HG03066 (cell line): ENCODE results near the gene SPECC1L.

Experiments used
- ATAC-seq: cut with Tn5 transposase; IDR thresholded peaks from one replicate; pipeline ENCODE4 v1.9.1; 2021; ENCODE audit warnings: low read depth; ENCODE audit not compliant: unreplicated experiment

SPECC1L gene

DNA sequence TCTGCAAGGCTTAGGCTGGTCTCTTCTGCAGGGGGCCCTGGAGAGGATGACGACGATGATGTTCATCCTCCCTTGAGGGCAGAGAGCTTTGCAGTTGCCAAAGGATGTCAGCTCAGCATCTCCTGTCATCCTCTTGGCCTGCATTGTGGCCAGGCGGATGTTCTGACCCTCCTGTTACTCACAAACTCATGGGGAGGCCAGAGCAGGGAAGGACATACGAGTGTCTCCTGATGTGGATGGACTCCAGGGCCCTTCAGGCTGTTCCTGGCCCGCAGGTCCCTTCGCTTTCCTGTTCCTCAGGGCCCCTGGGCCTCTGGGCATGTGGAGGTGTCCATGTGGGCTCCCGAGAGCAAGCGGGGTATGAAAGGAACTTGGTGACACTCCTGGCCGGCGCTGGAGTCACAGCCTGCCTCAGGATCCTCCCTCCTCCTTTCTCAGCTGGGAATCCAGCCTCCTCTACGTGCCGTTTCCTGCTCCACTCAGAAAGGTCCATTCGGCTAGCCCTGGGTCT, 165.3 kb downstream of the SPECC1L start:
- no peak for ATAC-seq

DNA sequence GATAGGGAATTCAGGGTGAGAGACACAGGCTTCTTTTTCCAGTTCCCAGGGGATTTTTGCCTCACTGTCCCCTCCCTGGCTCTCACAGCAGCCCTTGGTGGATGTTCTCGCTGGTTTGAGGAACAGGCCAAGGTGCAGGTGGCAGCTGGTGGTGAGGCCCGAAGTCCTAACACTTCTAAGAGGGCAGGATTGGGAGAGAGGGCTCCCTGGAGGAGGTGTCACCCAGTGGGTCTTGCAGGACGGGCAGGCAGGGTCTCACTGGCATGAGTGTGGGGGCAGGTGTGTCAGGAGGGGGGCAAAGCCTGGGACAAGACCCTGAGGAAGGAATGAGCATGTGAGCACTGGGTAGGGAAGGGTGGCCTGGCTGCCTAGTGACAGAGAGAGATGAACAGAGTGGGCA, 165.9 kb downstream of the SPECC1L start:
- ATAC-seq, result no peak

DNA sequence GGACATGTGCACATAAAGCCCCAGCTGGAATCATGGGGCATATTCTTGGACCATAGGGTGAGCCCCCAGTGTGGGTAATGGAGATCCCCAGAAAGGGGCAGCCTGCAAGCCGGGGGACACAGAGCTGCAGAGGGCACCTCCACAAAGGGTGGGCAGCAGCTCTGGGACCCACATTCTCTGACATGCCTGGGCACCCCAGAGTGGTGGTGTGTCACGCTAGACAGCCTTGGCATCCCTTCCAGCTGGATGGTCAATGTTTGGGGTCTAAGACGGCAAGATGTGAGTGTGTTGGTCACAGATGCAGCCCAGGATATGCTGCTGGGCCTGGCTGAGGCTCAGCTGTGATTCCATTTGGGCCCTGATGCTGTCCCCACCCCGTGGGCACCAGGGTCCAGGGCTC, 166.5 kb downstream of the SPECC1L start:
- no peak for ATAC-seq

DNA sequence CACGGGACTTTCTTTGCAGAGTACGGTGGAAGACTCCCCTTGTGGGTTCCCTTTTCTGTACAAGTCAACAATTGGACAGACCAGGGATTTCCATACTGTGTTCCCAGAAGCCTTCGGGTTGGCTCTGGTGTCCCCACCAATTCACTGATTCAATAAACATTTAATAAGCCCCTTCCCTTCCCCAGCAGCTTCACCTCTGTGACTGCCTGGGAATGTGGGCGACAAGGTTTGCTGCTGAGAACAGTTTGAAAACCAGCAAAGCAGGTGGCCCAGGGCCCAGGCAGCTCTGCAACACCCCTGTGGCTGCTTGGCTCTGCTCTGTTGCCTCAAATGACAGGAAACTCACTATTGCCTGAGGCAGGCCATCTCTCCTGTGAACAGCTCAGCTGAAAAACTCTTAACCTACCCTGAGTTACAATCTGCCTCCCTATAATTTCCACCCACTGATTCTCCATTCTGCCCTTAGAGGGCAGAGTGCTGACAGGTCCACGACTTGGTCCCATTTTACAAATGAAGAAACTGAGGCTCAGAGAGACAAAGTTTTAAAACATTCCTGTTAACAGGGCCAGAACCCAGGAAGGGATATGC, 167.2 kb downstream of the SPECC1L start:
- no peak for ATAC-seq

DNA sequence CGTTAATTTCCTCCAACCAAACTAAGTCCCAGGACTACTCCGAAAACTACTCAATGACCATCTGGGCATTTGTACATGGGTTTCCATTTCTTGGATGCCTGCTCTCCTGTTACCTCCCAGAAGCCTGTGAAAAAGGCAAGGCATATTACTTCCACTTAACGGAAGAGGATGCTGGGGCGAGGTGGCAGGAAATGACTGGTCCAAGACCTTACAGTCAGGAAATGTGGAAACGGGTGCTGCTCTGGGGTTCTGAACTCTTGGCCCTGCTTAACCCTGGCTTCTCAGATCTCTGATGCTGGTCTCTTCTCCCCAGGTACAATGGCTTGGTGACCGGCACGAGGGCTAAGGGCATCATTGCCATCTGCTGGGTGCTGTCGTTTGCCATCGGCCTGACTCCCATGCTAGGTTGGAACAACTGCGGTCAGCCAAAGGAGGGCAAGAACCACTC, 169.7 kb downstream of the SPECC1L start:
- ATAC-seq, result no peak

DNA sequence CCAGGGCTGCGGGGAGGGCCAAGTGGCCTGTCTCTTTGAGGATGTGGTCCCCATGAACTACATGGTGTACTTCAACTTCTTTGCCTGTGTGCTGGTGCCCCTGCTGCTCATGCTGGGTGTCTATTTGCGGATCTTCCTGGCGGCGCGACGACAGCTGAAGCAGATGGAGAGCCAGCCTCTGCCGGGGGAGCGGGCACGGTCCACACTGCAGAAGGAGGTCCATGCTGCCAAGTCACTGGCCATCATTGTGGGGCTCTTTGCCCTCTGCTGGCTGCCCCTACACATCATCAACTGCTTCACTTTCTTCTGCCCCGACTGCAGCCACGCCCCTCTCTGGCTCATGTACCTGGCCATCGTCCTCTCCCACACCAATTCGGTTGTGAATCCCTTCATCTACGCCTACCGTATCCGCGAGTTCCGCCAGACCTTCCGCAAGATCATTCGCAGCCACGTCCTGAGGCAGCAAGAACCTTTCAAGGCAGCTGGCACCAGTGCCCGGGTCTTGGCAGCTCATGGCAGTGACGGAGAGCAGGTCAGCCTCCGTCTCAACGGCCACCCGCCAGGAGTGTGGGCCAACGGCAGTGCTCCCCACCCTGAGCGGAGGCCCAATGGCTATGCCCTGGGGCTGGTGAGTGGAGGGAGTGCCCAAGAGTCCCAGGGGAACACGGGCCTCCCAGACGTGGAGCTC, 170.2 kb downstream of the SPECC1L start:
- no peak for ATAC-seq

DNA sequence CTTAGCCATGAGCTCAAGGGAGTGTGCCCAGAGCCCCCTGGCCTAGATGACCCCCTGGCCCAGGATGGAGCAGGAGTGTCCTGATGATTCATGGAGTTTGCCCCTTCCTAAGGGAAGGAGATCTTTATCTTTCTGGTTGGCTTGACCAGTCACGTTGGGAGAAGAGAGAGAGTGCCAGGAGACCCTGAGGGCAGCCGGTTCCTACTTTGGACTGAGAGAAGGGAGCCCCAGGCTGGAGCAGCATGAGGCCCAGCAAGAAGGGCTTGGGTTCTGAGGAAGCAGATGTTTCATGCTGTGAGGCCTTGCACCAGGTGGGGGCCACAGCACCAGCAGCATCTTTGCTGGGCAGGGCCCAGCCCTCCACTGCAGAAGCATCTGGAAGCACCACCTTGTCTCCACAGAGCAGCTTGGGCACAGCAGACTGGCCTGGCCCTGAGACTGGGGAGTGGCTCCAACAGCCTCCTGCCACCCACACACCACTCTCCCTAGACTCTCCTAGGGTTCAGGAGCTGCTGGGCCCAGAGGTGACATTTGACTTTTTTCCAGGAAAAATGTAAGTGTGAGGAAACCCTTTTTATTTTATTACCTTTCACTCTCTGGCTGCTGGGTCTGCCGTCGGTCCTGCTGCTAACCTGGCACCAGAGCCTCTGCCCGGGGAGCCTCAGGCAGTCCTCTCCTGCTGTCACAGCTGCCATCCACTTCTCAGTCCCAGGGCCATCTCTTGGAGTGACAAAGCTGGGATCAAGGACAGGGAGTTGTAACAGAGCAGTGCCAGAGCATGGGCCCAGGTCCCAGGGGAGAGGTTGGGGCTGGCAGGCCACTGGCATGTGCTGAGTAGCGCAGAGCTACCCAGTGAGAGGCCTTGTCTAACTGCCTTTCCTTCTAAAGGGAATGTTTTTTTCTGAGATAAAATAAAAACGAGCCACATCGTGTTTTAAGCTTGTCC, 171.0 kb downstream of the SPECC1L start:
- no peak for ATAC-seq

DNA sequence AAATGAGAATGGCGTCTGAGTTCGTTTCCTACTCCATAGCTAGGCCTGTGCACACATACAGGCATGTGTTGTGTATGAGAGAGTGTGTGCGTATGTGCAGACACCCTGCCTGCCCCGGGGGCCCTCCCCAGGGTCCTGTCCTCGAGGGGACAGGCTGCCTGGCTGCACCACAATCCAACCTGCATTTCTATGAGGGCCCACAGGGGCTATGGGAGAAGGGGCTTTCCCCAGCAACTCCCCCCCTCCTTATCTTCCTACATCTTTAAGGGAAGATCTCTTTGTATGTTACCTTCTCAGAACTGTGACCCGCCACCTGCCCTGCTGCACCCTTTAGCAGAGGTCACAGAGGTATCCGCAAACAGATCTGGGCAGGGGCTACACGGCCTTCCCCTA, 171.7 kb downstream of the SPECC1L start:
- ATAC-seq, result no peak

DNA sequence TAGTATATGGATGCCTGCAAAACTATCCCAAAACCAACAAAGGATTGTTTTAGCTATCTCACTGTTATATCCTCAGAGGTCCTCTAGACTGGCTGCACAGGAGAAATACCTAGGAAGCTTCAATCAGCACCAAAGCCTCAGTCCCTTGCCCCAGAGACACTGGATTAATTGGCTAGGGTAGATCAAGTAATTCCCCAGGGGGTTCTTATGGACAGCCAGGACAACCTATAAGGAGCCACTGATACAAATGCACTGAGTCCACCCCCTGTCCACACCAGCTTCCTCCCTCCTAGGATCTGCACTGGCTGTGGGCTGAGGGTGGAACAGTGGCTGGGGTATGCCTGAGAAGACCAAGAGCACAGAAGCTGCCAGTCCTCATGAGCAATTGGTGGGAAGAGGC, 173.0 kb downstream of the SPECC1L start:
- no peak for ATAC-seq

DNA sequence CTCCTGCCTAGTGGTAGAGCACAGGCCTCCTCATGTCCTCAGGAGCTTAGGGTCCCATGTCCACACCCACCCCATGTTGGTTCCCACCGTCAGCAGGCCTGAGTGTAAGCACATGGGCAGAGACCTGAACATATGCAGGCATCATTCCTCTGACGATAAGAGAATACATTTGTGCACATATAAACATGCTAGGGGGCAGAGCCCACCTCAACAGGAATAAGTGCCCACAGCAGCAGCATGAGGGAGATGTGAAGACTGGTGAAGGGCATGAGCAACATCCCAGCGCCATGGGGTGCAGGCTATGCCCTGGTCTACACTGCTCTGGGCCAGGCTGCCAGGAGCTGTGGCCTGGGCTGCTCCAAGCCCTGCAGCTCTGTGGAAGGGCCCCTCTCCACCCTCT, 173.6 kb downstream of the SPECC1L start:
- ATAC-seq, result no peak

DNA sequence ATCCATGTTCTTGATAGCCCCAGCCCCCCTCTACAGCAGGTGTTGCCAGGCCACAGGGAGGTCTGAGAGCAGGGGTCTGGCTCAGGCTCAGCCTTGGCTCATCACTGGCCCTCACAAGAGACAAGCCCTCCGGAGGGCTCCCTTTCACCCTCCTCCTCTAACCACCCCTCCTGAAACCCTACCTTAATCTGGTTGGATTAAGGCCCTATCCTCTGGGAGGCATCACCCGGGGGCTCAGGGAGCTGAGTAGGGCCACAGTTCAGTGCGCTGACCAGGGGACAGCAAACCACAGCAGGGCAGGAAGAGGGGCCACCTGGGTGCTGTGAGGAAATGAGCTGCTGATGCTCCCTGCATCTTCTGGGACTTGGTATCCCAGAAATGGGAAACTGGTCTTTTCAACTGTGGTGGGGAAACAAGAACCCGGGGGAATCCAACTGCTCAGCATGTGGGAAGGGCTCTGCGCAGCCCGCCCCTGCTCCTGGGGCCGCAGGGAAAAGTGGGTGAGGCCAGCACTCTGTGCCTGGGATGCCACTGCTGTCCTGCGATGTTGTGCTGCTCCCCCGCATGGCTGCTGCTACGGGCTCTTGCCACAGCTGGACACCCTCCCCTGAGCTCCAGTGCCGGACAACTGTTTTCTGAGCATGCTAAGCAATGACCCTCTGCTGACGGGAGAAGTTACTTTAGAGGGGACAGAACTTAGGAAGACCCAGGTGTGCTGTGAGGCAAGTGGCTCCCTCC, 174.3 kb downstream of the SPECC1L start:
- no peak for ATAC-seq

DNA sequence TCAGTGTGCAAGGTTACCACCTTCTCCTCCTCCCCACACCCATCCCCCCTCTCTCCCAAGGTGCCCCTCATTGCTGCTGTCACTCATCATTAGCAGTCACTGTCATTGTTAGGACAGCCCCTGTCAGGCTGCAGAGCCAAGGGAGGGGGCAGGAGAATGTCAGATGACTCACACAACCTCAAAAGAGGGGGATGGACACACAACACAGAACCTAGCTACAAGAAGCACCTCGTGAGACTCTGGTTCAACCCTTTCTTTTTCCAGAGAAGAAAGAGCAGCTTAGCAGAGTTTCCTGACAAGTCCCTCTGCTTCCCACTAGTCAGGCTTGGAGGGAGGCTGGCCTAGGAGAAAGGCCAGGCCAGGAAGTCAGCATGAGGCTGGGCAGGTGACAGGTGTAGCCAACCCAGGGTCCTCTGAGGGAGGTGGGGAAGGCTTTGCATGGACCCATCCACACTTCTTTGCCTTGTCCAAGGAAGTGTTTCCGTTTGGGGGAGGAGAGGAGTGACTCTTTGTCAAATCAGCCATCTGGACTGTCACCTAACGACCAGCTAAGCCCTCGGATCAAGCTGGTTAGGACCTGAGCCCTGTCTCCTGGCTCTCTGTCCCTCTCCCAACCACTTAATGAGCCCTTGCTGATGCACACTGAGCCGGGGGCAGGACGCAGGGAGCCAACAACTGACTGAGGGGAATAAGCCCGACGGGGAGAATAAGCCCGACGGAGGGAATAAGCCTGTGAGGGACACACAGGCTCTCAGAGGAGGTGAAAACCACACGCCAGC, 175.0 kb downstream of the SPECC1L start:
- ATAC-seq, result no peak

DNA sequence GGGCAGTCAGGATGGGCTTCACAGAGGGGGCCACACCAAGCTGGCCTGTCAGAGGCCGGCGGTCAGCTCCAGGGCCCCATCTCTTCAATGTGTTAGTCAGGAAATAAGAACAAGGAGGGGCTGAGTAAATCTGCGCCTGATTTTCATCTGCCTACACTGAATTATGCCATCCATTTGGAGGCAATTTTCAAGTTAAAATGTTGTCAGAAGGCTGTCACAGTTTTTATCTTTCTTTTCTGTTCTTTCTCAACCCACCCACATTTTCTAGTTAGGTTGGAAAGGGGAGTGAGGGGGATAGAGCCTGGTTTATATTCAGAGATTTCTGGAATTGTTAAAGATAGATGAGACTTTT, 175.6 kb downstream of the SPECC1L start:
- no peak for ATAC-seq

DNA sequence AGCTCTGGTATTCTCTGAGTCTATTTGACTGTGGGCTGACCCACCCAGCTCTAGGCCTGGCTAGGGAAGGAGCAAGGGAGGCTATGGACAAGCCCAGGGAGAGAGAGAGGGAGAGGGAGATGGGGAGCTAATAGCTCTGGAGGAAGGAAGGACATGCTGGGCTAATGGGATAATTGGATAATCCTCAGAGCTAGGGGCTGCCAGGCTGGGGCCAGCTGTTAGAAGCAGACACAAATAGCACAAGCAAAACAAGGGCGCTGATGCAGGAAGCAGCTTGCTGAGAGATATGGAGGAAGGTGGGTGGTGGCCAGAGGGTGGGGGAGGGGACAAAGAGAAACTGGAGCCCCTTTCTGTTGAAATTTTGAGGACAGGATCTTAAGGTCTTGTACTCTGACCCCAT, 180.0 kb downstream of the SPECC1L start:
- ATAC-seq, result no peak

DNA sequence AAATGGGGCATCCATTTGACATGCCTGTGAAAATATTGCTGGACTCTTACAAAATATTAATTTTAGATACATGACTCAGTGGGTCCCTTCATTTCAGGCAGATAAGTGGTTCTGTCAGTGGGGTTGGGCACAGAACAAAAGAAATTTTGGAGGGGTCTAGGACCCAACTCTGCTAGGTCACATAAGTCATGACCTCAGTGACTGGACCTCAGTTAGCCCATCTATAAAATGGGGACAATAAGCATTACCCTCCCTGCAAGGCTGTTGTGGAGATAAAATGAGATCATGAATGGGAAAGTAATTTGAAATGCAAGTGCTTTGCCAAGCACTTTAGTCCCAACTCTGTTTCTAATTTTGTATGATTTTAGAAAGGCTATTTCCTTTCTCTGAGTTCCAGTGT, 180.5 kb downstream of the SPECC1L start:
- no peak for ATAC-seq

DNA sequence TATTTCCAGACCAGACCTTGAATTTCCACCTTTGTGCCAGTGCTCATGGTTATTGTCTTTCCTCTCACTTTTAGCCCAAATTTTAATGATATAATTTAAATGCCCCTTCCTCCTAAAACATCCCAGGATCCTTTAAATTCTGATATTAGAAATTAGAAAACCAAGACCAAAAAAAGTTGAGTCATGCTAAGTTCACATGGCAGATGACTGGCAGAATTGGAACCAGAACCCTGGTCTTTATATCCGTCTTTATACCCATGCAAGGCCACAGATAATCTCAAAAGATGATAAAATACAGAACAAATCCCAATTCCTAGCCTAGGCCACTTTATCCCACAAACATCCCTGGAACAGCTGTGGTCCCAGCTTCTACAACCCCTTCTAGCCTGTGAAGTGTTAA, 183.2 kb downstream of the SPECC1L start:
- no peak for ATAC-seq

DNA sequence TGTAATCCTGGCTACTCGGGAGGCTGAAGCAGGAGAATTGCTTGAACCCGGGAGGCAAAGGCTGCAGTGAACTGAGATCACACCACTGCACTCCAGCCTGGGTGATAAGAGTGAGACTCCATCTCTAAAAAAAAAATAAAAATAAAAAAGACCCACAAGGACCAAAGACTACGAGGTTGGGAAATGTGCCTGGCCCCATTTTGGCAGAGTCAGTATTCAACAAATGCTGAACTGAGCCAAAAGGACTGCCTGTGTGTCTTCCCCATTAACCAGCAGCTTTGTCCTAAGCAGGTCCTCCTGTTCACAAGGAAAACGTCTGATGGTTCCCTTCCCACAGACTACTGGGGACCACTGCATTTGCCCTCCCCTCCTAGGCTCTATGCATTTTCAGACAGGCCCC, 184.4 kb downstream of the SPECC1L start:
- ATAC-seq, result no peak

DNA sequence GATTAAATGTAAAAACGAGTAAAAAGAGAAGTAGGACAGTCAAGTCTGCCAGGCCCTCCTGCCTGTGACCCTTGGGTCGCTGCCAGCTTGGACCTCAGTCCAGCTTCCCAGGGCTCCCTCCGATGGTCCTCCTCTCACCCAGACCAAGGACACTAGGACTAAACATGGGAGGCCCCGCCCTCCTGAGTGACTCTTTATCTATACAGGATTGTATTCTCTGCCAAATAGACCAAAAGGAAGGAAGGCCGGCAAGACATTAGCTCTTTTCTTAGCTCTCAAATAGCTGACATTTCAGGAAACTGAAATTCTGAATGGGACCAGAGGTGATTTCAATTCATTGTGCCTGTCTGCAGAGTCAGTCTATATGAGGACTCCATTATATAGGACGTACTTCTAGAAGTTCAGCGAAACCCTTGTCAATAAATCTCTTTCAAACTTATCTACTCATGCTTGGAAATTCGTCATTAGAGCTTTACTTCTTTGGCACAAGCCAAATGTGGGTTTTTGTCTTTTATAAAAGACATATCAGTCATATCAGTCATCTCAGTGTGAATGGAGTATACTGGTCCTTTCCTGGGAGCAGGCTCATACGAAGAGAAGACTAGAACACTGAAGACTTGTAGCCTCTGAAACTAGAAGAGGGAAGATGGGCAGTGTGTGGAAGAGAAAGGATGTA, 185.3 kb downstream of the SPECC1L start:
- ATAC-seq, result no peak

DNA sequence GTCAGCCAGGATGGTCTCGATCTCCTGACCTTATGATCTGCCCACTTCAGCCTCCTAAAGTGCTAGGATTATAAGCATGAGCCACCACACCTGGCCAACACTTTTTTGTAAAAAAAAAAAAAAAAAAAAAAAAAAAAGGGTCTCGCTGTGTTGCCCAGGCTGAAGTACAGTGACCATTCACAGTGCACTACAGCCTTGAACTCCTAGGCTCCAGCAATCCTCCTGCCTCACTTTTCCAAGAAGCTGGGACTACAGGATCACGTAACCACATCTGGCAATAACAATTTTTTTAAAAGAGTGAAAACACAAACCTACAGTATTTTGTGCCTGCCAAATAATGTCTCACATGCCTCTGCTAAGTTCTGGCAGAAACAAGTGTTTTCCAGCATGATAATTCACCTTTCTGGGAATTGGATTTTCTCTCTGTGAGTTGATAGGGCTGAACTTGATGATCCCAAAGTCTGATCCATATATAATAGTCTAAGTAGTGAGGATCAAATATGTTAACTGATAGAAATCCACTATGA, 187.3 kb downstream of the SPECC1L start:
- no peak for ATAC-seq
